GM23248 (cell line): ENCODE results near the gene GPR137C. TPM values are rescaled to one million over a fixed set of nuclear protein-coding genes. Genes with fewer than 3 reads are reported as not detected.

Experiments
- DNase-seq: peaks from one replicate; pipeline ENCODE4 v3.0.0-alpha.2; 2015
- H2AFZ ChIP-seq: fragments of 200-600 bp; sonication (generic); 2 replicates; pipeline ENCODE4 v1.6.1; 2016; ENCODE audit warnings: antibody characterized with exemption
- H3F3A ChIP-seq: fragments of 200-600 bp; sonication (generic); 2 replicates; pipeline ENCODE4 v1.6.1; 2016; ENCODE audit warnings: mild to moderate bottlenecking, antibody characterized with exemption, mixed run types; ENCODE audit not compliant: insufficient read depth
- H3K27ac ChIP-seq: fragments of 200-600 bp; sonication (generic); 2 replicates; pipeline ENCODE4 v1.5.1; 2016; ENCODE audit warnings: mild to moderate bottlenecking
- H3K27me3 ChIP-seq: fragments of 200-600 bp; sonication (generic); replicated peaks from 2 replicates; pipeline ENCODE4 v1.6.1; 2016; ENCODE audit warnings: mild to moderate bottlenecking; ENCODE audit not compliant: insufficient read depth
- H3K36me3 ChIP-seq: fragments of 200-600 bp; sonication (generic); 2 replicates; pipeline ENCODE4 v1.6.1; 2016; ENCODE audit warnings: low read depth, mild to moderate bottlenecking
- H3K4me1 ChIP-seq: fragments of 200-600 bp; sonication (generic); 2 replicates; pipeline ENCODE4 v1.6.1; 2016; ENCODE audit warnings: mild to moderate bottlenecking; ENCODE audit not compliant: insufficient read depth
- H3K4me2 ChIP-seq: fragments of 200-600 bp; sonication (generic); one replicate; pipeline ENCODE4 v1.6.1; 2016; ENCODE audit warnings: mild to moderate bottlenecking; ENCODE audit not compliant: unreplicated experiment
- H3K4me3 ChIP-seq: fragments of 200-600 bp; sonication (generic); 2 replicates; pipeline ENCODE4 v1.5.1; 2016; ENCODE audit warnings: mild to moderate bottlenecking
- H3K79me2 ChIP-seq: fragments of 200-600 bp; sonication (generic); 2 replicates; pipeline ENCODE4 v1.6.1; 2016; ENCODE audit warnings: mild to moderate bottlenecking; ENCODE audit not compliant: insufficient read depth
- H3K9ac ChIP-seq: fragments of 200-600 bp; sonication (generic); 2 replicates; pipeline ENCODE4 v1.6.1; 2016; ENCODE audit warnings: mild to moderate bottlenecking
- H3K9me2 ChIP-seq: fragments of 200-600 bp; sonication (generic); 2 replicates; pipeline ENCODE4 v1.6.1; 2016; ENCODE audit warnings: mixed run types, mild to moderate bottlenecking, moderate library complexity; ENCODE audit not compliant: insufficient read depth
- H3K9me3 ChIP-seq: fragments of 200-600 bp; sonication (generic); one replicate; pipeline ENCODE4 v1.6.1; 2017; ENCODE audit warnings: low read depth
- H4K20me1 ChIP-seq: fragments of 200-600 bp; sonication (generic); 2 replicates; pipeline ENCODE4 v1.6.0; 2016; ENCODE audit not compliant: insufficient read depth
- EZH2 ChIP-seq: fragments of 200-600 bp; sonication (generic); IDR thresholded peaks from 2 replicates; pipeline ENCODE4 v1.6.1; 2018; ENCODE audit warnings: antibody characterized with exemption, mild to moderate bottlenecking; ENCODE audit not compliant: insufficient read depth, poor library complexity, severe bottlenecking
- EZH2phosphoT487 ChIP-seq: fragments of 200-600 bp; sonication (generic); IDR thresholded peaks from 2 replicates; pipeline ENCODE4 v1.6.1; 2018; ENCODE audit warnings: antibody characterized with exemption, moderate library complexity, mild to moderate bottlenecking, low read depth; ENCODE audit not compliant: insufficient read depth
- WGBS, 2 experiments: methylation state at CpG; one replicate each; pipeline ENCODE4 v1.1.6; 2015 to 2017; ENCODE audit warnings: low lambda C conversion rate in 2 of 2, low coverage in 1 of 2; ENCODE audit errors: missing lambda C conversion rate in 2 of 2; 5-methylcytosine and 5-hydroxymethylcytosine counted together
- in situ Hi-C: fragments of 300-500 bp; cut with MboI; formaldehyde crosslinking; loops from 2 replicates; pipeline ENCODE4 v1.15.0; 2020
- polyA plus RNA-seq: library from polyadenylated mRNA; unstranded; fragments of >200 nt; fragmentation: Nextera tagmentation; extraction: Ambion mirVana; gene quantifications from 2 replicates; pipeline ENCODE4 v1.2.1, GENCODE V29; 2016
- total RNA-seq: library from RNA; depleted of rRNA; stranded (reverse); fragments of >200 nt; shearing (Covaris generic); gene quantifications from 2 replicates; pipeline ENCODE4 v1.2.3, GENCODE V29; 2014

Gene GPR137C
- total and polyA plus RNA-seq, 2 experiments from 2014 or later = 0.86 to 1.1 TPM

GRCh38 chr14:52545584-52546317, 6.9 kb upstream of the GPR137C start:
- no peak overlapping the region for H2AFZ ChIP-seq
- no peaks in the 10 kb centered on the region for H3K36me3 ChIP-seq
- H3K27ac ChIP-seq = no peak overlapping the region
- H3K79me2 ChIP-seq = no peaks in the 10 kb centered on the region
- H3K9me3 ChIP-seq = no peaks in the 10 kb centered on the region
- TF ChIP-seq EZH2phosphoT487 = no peak
- TF ChIP-seq EZH2 = no peak
- no peaks in the 10 kb centered on the region for H4K20me1 ChIP-seq
- no peak for DNase-seq
- no peaks in the 10 kb centered on the region for H3F3A ChIP-seq
- no peaks in the 10 kb centered on the region for H3K27me3 ChIP-seq
- no peak overlapping the region for H3K9ac ChIP-seq
- in situ Hi-C loops = no loop called here
- H3K4me1 ChIP-seq = no peaks in the 10 kb centered on the region
- WGBS, 2 experiments = 88 to 90% methylated on average over 7 of the region's 7 CpGs
- H3K9me2 ChIP-seq = no peaks in the 10 kb centered on the region; the same call in 1 of the 2 replicates
- no peak overlapping the region for H3K4me3 ChIP-seq
- no peak overlapping the region for H3K4me2 ChIP-seq

- no peak for TF ChIP-seq EZH2phosphoT487
- no peak for TF ChIP-seq EZH2
- no peak overlapping the region for H2AFZ ChIP-seq
- no peak overlapping the region for H3K4me2 ChIP-seq
- H4K20me1 ChIP-seq = no peaks in the 10 kb centered on the region
- no peak overlapping the region for H3K9ac ChIP-seq
- in situ Hi-C loops = no loop called here
- H3K27ac ChIP-seq = no peak overlapping the region
- H3K9me2 ChIP-seq = no peaks in the 10 kb centered on the region; the same call in 1 of the 2 replicates
- no peak for DNase-seq
- no peaks in the 10 kb centered on the region for H3K27me3 ChIP-seq
- no peak overlapping the region for H3K4me3 ChIP-seq
- H3K36me3 ChIP-seq = no peaks in the 10 kb centered on the region
- 0 out of 2 replicates have a peak, but pooled peaks cover 3% of the 10 kb centered on the region for H3K4me1 ChIP-seq
- H3K9me3 ChIP-seq = no peaks in the 10 kb centered on the region
- no peaks in the 10 kb centered on the region for H3K79me2 ChIP-seq
- H3F3A ChIP-seq = no peaks in the 10 kb centered on the region
- 91 to 94% methylated on average over 4 of the region's 4 CpGs for WGBS, 2 experiments
Observed at GRCh38 chr14:52546318-52546670, 6.3 kb upstream of the GPR137C start.

- Histone ChIP-seq H3K9me3 (no peaks in the 10 kb centered on the region), H3F3A (no peaks in the 10 kb centered on the region), H4K20me1 (no peaks in the 10 kb centered on the region), H3K4me1 (0 out of 2 replicates have a peak, but pooled peaks cover 7% of the 10 kb centered on the region), H2AFZ (no peak overlapping the region; the same call in 1 of the 2 replicates), H3K9me2 (no peaks in the 10 kb centered on the region; the same call in 1 of the 2 replicates), H3K27ac (no peak overlapping the region), H3K9ac (no peak overlapping the region), H3K36me3 (no peaks in the 10 kb centered on the region), H3K79me2 (no peaks in the 10 kb centered on the region), H3K27me3 (no peaks in the 10 kb centered on the region), H3K4me2 (no peak overlapping the region), H3K4me3 (no peak overlapping the region)
- TF ChIP-seq EZH2phosphoT487 (no peak), EZH2 (no peak)
- 32 to 44% methylated on average over 2 of the region's 2 CpGs for WGBS, 2 experiments
- in situ Hi-C loops = no loop called here
- no peak for DNase-seq
Observed at GRCh38 chr14:52547027-52547426, 5.6 kb upstream of the GPR137C start.

- TF ChIP-seq EZH2phosphoT487 (no peak), EZH2 (no peak)
- in situ Hi-C loops = no loop called here
- Histone ChIP-seq H3K9me3 (no peaks in the 10 kb centered on the region), H3K27ac (no peak overlapping the region), H3K27me3 (no peaks in the 10 kb centered on the region), H2AFZ (no peak overlapping the region; the same call in 1 of the 2 replicates), H3K36me3 (no peaks in the 10 kb centered on the region), H3K4me3 (no peak overlapping the region), H4K20me1 (no peaks in the 10 kb centered on the region), H3K4me2 (no peak overlapping the region), H3K9me2 (no peaks in the 10 kb centered on the region; the same call in 1 of the 2 replicates), H3F3A (no peaks in the 10 kb centered on the region), H3K4me1 (0 out of 2 replicates have a peak, but pooled peaks cover 7% of the 10 kb centered on the region), H3K9ac (no peak overlapping the region), H3K79me2 (no peaks in the 10 kb centered on the region)
- DNase-seq = no peak
- 76 to 88% methylated on average over 3 of the region's 3 CpGs for WGBS, 2 experiments
Observed at GRCh38 chr14:52547526-52547925, 5.1 kb upstream of the GPR137C start.
